WTC11 (cell line): ENCODE data around the gene HINT2. TPM values are rescaled to one million over a fixed set of nuclear protein-coding genes. Genes with fewer than 3 reads are reported as not detected.

Experiments used
- ATAC-seq: fragments of 200-7000 bp; cut with Tn5 transposase; 2 replicates; pipeline ENCODE4 v1.10.0; 2021; ENCODE audit warnings: mild to moderate bottlenecking, moderate library complexity
- CTCF ChIA-PET: fragments of 300-600 bp; sonication (Branson Sonifier 250); formaldehyde crosslinking; loops from one replicate; lab custom pipeline; 2021; ENCODE audit warnings: antibody characterized with exemption; lab: Charles Lee
- POLR2A ChIA-PET: fragments of 350-600 bp; sonication (Branson Sonifier 250); formaldehyde crosslinking; loops from one replicate; lab custom pipeline; 2021; ENCODE audit warnings: antibody characterized with exemption; lab: Charles Lee
- DNase-seq: peaks from one replicate; pipeline ENCODE4 v3.0.0; 2021; ENCODE audit warnings: low spot score
- H3K27ac Mint-ChIP-seq: 2 replicates; pipeline ENCODE4 v1.8.0; 2021; ENCODE audit warnings: mixed read lengths
- H3K27me3 Mint-ChIP-seq: 2 replicates; pipeline ENCODE4 v1.8.0; 2021; ENCODE audit warnings: low read depth, mild to moderate bottlenecking, moderate library complexity, mixed read lengths
- H3K36me3 Mint-ChIP-seq: 2 replicates; pipeline ENCODE4 v1.8.0; 2021; ENCODE audit warnings: mixed read lengths
- H3K4me1 Mint-ChIP-seq: 2 replicates; pipeline ENCODE4 v1.8.0; 2022; ENCODE audit warnings: mixed read lengths
- H3K4me3 Mint-ChIP-seq: 2 replicates; pipeline ENCODE4 v1.8.0; 2021; ENCODE audit warnings: mild to moderate bottlenecking, moderate library complexity, mixed read lengths
- H3K9me3 Mint-ChIP-seq: 2 replicates; pipeline ENCODE4 v1.8.0; 2021; ENCODE audit warnings: mixed read lengths
- CREB1 ChIP-seq: sonication (generic); formaldehyde crosslinking; IDR thresholded peaks from 2 replicates; pipeline ENCODE4 v1.8.0; 2023; ENCODE audit warnings: mild to moderate bottlenecking, missing genetic modification reagents
- ELF4 ChIP-seq: sonication (generic); formaldehyde crosslinking; IDR thresholded peaks from 2 replicates; pipeline ENCODE4 v1.8.1; 2022; ENCODE audit warnings: low read depth, mild to moderate bottlenecking, moderate library complexity, missing genetic modification reagents
- EMX1 ChIP-seq: fragments of 250-450 bp; sonication (Bioruptor Pico); IDR thresholded peaks from 2 replicates; pipeline ENCODE4 v1.8.0; 2021; ENCODE audit warnings: mild to moderate bottlenecking
- ESRRA ChIP-seq: sonication (generic); formaldehyde crosslinking; IDR thresholded peaks from 2 replicates; pipeline ENCODE4 v1.8.1; 2022; ENCODE audit warnings: mild to moderate bottlenecking, missing genetic modification reagents, borderline replicate concordance
- FOXJ3 ChIP-seq: sonication (generic); formaldehyde crosslinking; IDR thresholded peaks from 2 replicates; pipeline ENCODE4 v1.9.0; 2021; ENCODE audit warnings: missing genetic modification reagents, mild to moderate bottlenecking, borderline replicate concordance
- NFE2L1 ChIP-seq: sonication (generic); formaldehyde crosslinking; IDR thresholded peaks from 2 replicates; pipeline ENCODE4 v1.8.1; 2023; ENCODE audit warnings: missing genetic modification reagents
- SP1 ChIP-seq: sonication (generic); formaldehyde crosslinking; conservative IDR thresholded peaks from 2 replicates; pipeline ENCODE4 v1.8.1; 2022; ENCODE audit warnings: missing genetic modification reagents
- TEAD4 ChIP-seq: sonication (generic); formaldehyde crosslinking; IDR thresholded peaks from 2 replicates; pipeline ENCODE4 v1.8.0; 2022; ENCODE audit warnings: mild to moderate bottlenecking, missing genetic modification reagents
- ZBTB21 ChIP-seq: sonication (generic); formaldehyde crosslinking; IDR thresholded peaks from 2 replicates; pipeline ENCODE4 v1.8.1; 2023; ENCODE audit warnings: mild to moderate bottlenecking, missing genetic modification reagents, borderline replicate concordance
- ZNF423 ChIP-seq: fragments of 250-450 bp; sonication (Bioruptor Pico); IDR thresholded peaks from 2 replicates; pipeline ENCODE4 v2.1.2; 2022; ENCODE audit warnings: mild to moderate bottlenecking, moderate library complexity
- total RNA-seq: library from RNA; stranded (reverse); gene quantifications from 3 replicates; pipeline ENCODE4 v1.2.3, GENCODE V29; 2021
- TF ChIP-seq, protein P1 (sequence below): sonication (generic); formaldehyde crosslinking; IDR thresholded peaks from 2 replicates; pipeline ENCODE4 v1.8.1; 2022; ENCODE audit warnings: low read depth, mild to moderate bottlenecking, moderate library complexity, missing genetic modification reagents, borderline replicate concordance
- TF ChIP-seq, protein P2 (sequence below): sonication (generic); formaldehyde crosslinking; IDR thresholded peaks from 2 replicates; pipeline ENCODE4 v1.8.1; 2022; ENCODE audit warnings: low read depth, missing genetic modification reagents, borderline replicate concordance
- TF ChIP-seq, protein P3 (sequence below): fragments of 250-450 bp; sonication (Bioruptor Pico); IDR thresholded peaks from 2 replicates; pipeline ENCODE4 v2.1.2; 2022; ENCODE audit warnings: mild to moderate bottlenecking, moderate library complexity
- TF ChIP-seq, protein P4 (sequence below): fragments of 250-450 bp; sonication (Bioruptor Pico); IDR thresholded peaks from 2 replicates; pipeline ENCODE4 v1.9.0; 2021; ENCODE audit warnings: moderate library complexity, mild to moderate bottlenecking, inconsistent platforms, borderline replicate concordance
- TF ChIP-seq, protein P5 (sequence below): sonication (generic); formaldehyde crosslinking; IDR thresholded peaks from 2 replicates; pipeline ENCODE4 v1.8.1; 2022; ENCODE audit warnings: missing genetic modification reagents, borderline replicate concordance
- TF ChIP-seq, protein P6 (sequence below): sonication (generic); formaldehyde crosslinking; IDR thresholded peaks from 2 replicates; pipeline ENCODE4 v1.8.0; 2022; ENCODE audit warnings: missing genetic modification reagents
- TF ChIP-seq, protein P7 (sequence below): sonication (generic); formaldehyde crosslinking; IDR thresholded peaks from 2 replicates; pipeline ENCODE4 v1.8.0; 2022; ENCODE audit warnings: mild to moderate bottlenecking, missing genetic modification reagents
- TF ChIP-seq, protein P8 (sequence below): sonication (generic); formaldehyde crosslinking; IDR thresholded peaks from 2 replicates; pipeline ENCODE4 v1.8.1; 2023; ENCODE audit warnings: mild to moderate bottlenecking, missing genetic modification reagents
- TF ChIP-seq, protein P9 (sequence below): sonication (generic); formaldehyde crosslinking; IDR thresholded peaks from 2 replicates; pipeline ENCODE4 v1.8.1; 2023; ENCODE audit warnings: mild to moderate bottlenecking, missing genetic modification reagents, borderline replicate concordance

HINT2 gene
- total RNA-seq, 1 experiment from 2014 or later: 33.6 TPM

DNA sequence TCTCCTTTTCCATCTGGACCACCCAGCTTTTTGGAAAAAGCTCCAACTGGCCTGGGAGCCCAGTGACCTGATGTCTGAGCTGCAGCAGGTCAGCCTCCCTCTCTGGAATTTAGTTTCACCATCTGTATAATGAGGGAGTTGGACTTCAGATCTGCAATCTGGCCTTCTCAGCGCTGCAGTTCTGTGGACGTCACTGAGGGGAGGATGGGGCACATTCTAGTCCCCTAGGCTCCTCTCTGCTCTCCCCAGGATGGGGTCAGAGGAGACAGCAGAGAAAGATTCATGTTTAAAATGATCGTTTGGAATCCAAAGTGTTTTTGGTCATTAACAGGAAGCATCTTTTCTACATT is 45.1 kb upstream of the HINT2 start (continued):
- TF ChIP-seq, protein P1, sequence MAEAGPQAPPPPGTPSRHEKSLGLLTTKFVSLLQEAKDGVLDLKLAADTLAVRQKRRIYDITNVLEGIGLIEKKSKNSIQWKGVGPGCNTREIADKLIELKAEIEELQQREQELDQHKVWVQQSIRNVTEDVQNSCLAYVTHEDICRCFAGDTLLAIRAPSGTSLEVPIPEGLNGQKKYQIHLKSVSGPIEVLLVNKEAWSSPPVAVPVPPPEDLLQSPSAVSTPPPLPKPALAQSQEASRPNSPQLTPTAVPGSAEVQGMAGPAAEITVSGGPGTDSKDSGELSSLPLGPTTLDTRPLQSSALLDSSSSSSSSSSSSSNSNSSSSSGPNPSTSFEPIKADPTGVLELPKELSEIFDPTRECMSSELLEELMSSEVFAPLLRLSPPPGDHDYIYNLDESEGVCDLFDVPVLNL: no peak
- TF ChIP-seq, protein P2, sequence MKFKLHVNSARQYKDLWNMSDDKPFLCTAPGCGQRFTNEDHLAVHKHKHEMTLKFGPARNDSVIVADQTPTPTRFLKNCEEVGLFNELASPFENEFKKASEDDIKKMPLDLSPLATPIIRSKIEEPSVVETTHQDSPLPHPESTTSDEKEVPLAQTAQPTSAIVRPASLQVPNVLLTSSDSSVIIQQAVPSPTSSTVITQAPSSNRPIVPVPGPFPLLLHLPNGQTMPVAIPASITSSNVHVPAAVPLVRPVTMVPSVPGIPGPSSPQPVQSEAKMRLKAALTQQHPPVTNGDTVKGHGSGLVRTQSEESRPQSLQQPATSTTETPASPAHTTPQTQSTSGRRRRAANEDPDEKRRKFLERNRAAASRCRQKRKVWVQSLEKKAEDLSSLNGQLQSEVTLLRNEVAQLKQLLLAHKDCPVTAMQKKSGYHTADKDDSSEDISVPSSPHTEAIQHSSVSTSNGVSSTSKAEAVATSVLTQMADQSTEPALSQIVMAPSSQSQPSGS (CRISPR knock-in tag): no peak
- TF ChIP-seq ELF4 (CRISPR knock-in tag) (no peak), EMX1 (CRISPR knock-in tag) (no peak), ESRRA (CRISPR knock-in tag) (no peak), TEAD4 (no peak), CREB1 (CRISPR knock-in tag) (no peak), ZNF423 (CRISPR knock-in tag) (no peak), NFE2L1 (CRISPR knock-in tag) (no peak)
- TF ChIP-seq, protein P3, sequence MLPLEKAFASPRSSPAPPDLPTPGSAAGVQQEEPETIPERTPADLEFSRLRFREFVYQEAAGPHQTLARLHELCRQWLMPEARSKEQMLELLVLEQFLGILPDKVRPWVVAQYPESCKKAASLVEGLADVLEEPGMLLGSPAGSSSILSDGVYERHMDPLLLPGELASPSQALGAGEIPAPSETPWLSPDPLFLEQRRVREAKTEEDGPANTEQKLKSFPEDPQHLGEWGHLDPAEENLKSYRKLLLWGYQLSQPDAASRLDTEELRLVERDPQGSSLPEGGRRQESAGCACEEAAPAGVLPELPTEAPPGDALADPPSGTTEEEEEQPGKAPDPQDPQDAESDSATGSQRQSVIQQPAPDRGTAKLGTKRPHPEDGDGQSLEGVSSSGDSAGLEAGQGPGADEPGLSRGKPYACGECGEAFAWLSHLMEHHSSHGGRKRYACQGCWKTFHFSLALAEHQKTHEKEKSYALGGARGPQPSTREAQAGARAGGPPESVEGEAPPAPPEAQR (CRISPR knock-in tag): no peak
- TF ChIP-seq, protein P4, sequence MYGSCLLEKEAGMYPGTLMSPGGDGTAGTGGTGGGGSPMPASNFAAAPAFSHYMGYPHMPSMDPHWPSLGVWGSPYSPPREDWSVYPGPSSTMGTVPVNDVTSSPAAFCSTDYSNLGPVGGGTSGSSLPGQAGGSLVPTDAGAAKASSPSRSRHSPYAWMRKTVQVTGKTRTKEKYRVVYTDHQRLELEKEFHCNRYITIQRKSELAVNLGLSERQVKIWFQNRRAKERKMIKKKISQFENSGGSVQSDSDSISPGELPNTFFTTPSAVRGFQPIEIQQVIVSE (CRISPR knock-in tag): no peak
- TF ChIP-seq, protein P5, sequence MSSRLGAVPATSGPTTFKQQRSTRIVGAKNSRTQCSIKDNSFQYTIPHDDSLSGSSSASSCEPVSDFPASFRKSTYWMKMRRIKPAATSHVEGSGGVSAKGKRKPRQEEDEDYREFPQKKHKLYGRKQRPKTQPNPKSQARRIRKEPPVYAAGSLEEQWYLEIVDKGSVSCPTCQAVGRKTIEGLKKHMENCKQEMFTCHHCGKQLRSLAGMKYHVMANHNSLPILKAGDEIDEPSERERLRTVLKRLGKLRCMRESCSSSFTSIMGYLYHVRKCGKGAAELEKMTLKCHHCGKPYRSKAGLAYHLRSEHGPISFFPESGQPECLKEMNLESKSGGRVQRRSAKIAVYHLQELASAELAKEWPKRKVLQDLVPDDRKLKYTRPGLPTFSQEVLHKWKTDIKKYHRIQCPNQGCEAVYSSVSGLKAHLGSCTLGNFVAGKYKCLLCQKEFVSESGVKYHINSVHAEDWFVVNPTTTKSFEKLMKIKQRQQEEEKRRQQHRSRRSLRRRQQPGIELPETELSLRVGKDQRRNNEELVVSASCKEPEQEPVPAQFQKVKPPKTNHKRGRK (CRISPR knock-in tag): no peak
- TF ChIP-seq, protein P6, sequence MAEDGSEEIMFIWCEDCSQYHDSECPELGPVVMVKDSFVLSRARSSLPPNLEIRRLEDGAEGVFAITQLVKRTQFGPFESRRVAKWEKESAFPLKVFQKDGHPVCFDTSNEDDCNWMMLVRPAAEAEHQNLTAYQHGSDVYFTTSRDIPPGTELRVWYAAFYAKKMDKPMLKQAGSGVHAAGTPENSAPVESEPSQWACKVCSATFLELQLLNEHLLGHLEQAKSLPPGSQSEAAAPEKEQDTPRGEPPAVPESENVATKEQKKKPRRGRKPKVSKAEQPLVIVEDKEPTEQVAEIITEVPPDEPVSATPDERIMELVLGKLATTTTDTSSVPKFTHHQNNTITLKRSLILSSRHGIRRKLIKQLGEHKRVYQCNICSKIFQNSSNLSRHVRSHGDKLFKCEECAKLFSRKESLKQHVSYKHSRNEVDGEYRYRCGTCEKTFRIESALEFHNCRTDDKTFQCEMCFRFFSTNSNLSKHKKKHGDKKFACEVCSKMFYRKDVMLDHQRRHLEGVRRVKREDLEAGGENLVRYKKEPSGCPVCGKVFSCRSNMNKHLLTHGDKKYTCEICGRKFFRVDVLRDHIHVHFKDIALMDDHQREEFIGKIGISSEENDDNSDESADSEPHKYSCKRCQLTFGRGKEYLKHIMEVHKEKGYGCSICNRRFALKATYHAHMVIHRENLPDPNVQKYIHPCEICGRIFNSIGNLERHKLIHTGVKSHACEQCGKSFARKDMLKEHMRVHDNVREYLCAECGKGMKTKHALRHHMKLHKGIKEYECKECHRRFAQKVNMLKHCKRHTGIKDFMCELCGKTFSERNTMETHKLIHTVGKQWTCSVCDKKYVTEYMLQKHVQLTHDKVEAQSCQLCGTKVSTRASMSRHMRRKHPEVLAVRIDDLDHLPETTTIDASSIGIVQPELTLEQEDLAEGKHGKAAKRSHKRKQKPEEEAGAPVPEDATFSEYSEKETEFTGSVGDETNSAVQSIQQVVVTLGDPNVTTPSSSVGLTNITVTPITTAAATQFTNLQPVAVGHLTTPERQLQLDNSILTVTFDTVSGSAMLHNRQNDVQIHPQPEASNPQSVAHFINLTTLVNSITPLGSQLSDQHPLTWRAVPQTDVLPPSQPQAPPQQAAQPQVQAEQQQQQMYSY: no peak

DNA sequence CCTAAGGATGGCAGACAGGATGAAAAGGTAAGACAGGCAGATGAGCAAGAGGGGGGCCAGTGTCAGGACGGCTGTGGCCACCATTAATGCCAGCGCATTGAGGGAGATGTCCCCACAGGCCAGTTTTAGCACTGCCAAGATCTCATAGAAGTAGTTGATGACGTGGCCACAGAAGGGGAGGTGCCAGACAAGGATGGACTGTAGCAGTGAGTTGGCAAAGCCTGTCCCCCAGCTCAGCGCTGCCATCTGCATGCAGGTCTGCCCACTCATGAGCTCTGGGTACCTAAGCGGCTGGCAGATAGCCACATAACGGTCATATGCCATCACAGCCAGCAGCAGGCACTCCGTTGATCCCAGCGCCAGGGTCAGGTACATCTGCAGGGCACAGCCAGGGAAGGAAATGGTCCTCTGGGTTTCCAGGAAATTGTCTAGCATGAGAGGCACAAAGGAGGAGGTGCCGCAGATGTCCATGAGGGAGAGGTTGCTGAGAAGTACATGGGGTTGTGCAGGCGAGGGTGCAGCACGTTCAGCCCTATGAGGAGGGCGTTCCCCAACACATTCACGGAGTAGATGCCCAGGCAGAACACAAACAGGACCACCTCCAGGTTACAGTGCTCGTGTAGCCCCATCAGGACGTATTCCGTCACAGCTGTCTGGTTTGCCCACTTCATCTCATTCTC is 44.6 kb upstream of the HINT2 start:
- H3K9me3 Mint-ChIP-seq: no peaks in the 10 kb centered on the region
- H3K27ac Mint-ChIP-seq: no peak overlapping the region
- no peaks in the 10 kb centered on the region for H3K36me3 Mint-ChIP-seq
- ATAC-seq (no peak), DNase-seq (no peak)
- POLR2A ChIA-PET: no interaction called here
- H3K4me1 Mint-ChIP-seq: peaks cover 5% of the 10 kb centered on the region
- no peak overlapping the region for H3K4me3 Mint-ChIP-seq
- CTCF ChIA-PET: interaction anchor here (1.5 to 4.5 kb wide), 5 partner anchors 23 to 84 kb away, joined by 3 to 23 read pairs (median 5); partner anchors contain the start of gene HINT2
- H3K27me3 Mint-ChIP-seq: peaks cover 23% of the 10 kb centered on the region
- TF ChIP-seq, protein P7, sequence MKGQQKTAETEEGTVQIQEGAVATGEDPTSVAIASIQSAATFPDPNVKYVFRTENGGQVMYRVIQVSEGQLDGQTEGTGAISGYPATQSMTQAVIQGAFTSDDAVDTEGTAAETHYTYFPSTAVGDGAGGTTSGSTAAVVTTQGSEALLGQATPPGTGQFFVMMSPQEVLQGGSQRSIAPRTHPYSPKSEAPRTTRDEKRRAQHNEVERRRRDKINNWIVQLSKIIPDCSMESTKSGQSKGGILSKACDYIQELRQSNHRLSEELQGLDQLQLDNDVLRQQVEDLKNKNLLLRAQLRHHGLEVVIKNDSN (CRISPR knock-in tag): no peak
- TF ChIP-seq, protein P8, sequence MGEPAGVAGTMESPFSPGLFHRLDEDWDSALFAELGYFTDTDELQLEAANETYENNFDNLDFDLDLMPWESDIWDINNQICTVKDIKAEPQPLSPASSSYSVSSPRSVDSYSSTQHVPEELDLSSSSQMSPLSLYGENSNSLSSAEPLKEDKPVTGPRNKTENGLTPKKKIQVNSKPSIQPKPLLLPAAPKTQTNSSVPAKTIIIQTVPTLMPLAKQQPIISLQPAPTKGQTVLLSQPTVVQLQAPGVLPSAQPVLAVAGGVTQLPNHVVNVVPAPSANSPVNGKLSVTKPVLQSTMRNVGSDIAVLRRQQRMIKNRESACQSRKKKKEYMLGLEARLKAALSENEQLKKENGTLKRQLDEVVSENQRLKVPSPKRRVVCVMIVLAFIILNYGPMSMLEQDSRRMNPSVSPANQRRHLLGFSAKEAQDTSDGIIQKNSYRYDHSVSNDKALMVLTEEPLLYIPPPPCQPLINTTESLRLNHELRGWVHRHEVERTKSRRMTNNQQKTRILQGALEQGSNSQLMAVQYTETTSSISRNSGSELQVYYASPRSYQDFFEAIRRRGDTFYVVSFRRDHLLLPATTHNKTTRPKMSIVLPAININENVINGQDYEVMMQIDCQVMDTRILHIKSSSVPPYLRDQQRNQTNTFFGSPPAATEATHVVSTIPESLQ (CRISPR knock-in tag): no peak
- TF ChIP-seq ZBTB21 (CRISPR knock-in tag) (no peak), SP1 (CRISPR knock-in tag) (no peak), FOXJ3 (no peak)
- TF ChIP-seq, protein P9, sequence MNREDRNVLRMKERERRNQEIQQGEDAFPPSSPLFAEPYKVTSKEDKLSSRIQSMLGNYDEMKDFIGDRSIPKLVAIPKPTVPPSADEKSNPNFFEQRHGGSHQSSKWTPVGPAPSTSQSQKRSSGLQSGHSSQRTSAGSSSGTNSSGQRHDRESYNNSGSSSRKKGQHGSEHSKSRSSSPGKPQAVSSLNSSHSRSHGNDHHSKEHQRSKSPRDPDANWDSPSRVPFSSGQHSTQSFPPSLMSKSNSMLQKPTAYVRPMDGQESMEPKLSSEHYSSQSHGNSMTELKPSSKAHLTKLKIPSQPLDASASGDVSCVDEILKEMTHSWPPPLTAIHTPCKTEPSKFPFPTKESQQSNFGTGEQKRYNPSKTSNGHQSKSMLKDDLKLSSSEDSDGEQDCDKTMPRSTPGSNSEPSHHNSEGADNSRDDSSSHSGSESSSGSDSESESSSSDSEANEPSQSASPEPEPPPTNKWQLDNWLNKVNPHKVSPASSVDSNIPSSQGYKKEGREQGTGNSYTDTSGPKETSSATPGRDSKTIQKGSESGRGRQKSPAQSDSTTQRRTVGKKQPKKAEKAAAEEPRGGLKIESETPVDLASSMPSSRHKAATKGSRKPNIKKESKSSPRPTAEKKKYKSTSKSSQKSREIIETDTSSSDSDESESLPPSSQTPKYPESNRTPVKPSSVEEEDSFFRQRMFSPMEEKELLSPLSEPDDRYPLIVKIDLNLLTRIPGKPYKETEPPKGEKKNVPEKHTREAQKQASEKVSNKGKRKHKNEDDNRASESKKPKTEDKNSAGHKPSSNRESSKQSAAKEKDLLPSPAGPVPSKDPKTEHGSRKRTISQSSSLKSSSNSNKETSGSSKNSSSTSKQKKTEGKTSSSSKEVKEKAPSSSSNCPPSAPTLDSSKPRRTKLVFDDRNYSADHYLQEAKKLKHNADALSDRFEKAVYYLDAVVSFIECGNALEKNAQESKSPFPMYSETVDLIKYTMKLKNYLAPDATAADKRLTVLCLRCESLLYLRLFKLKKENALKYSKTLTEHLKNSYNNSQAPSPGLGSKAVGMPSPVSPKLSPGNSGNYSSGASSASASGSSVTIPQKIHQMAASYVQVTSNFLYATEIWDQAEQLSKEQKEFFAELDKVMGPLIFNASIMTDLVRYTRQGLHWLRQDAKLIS (CRISPR knock-in tag): no peak
